ENCODE data around the gene ADORA1. TPM values are rescaled to one million over a fixed set of nuclear protein-coding genes. Genes with fewer than 3 reads are reported as not detected.

ADORA1 gene
- polyA plus RNA-seq, 1 donor: 0.55 TPM

DNA sequence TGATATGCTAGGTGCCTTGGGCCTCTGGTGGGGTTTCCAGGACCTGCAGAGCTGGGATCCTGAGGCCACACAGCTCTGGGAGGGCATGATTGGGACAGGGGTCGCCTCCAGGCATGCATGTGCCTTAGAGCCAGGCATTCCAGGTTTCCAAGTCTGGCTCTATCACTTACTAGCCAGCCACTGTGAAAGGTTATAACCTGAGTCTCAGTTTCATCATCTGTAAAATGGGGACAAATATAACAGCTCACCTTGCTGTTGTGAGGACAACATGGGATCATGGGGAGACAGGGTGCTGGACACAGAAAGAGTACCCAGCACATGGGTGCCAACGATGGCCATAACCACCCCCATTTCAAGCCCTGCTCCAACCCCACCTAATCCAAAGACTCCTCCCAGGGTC, 56.3 kb downstream of the ADORA1 start:
- no peaks in the 10 kb centered on the region for H3K9me3 ChIP-seq (ENCODE audit: control insufficient read depth, low read depth, low read length)
- no peaks in the 10 kb centered on the region for H3K4me1 ChIP-seq (ENCODE audit: control insufficient read depth, insufficient read depth, low read length)
- no peak for DNase-seq
- no peaks in the 10 kb centered on the region for H3K36me3 ChIP-seq (ENCODE audit: control insufficient read depth, insufficient read depth, low read length)
- no peaks in the 10 kb centered on the region for H3K27me3 ChIP-seq (ENCODE audit: control insufficient read depth, insufficient read depth, low read length)
- no peak overlapping the region for H3K4me3 ChIP-seq (ENCODE audit: low read length)
- no CpG with 5 or more reads among the region's 2 CpGs for WGBS (ENCODE audit: insufficient coverage, low lambda C conversion rate)
- H3K27ac ChIP-seq (ENCODE audit: low read length): no peak overlapping the region

GRCh38 chr1:203184467-203184866, 56.9 kb downstream of the ADORA1 start:
- WGBS (ENCODE audit: insufficient coverage, low lambda C conversion rate): no CpG with 5 or more reads among the region's 4 CpGs
- Histone ChIP-seq H3K36me3 (ENCODE audit: control insufficient read depth, insufficient read depth, low read length) (no peaks in the 10 kb centered on the region), H3K4me1 (ENCODE audit: control insufficient read depth, insufficient read depth, low read length) (no peaks in the 10 kb centered on the region), H3K9me3 (ENCODE audit: control insufficient read depth, low read depth, low read length) (no peaks in the 10 kb centered on the region), H3K27ac (ENCODE audit: low read length) (no peak overlapping the region), H3K27me3 (ENCODE audit: control insufficient read depth, insufficient read depth, low read length) (peaks cover under 1% of the 10 kb centered on the region), H3K4me3 (ENCODE audit: low read length) (no peak overlapping the region)
- no peak for DNase-seq

DNA sequence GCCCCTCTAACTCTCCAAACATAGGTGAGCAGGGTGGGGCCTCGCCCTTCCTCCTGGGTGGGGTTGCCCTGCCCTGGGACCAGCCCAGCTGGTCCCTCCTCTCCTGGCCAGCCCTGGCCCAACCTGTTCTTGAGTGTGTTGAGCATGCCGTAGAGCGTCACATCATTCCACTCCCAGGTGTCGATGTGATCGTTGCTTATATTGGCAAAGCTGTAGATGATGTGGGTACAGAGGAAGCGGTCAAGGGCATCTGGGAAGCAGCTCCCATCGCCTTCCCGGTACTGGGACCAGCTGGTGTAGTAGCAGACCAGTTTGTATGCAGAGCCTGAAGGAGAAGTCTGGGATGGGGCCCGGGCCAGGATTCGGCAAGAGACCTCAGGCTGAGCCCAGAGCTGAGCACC, 57.5 kb downstream of the ADORA1 start:
- DNase-seq: no peak
- no peak overlapping the region for H3K27ac ChIP-seq (ENCODE audit: low read length)
- H3K27me3 ChIP-seq (ENCODE audit: control insufficient read depth, insufficient read depth, low read length): peaks cover 6% of the 10 kb centered on the region
- H3K4me3 ChIP-seq (ENCODE audit: low read length): no peak overlapping the region
- WGBS (ENCODE audit: insufficient coverage, low lambda C conversion rate): no CpG with 5 or more reads among the region's 10 CpGs
- H3K36me3 ChIP-seq (ENCODE audit: control insufficient read depth, insufficient read depth, low read length): no peaks in the 10 kb centered on the region
- H3K4me1 ChIP-seq (ENCODE audit: control insufficient read depth, insufficient read depth, low read length): no peaks in the 10 kb centered on the region
- no peaks in the 10 kb centered on the region for H3K9me3 ChIP-seq (ENCODE audit: control insufficient read depth, low read depth, low read length)

DNA sequence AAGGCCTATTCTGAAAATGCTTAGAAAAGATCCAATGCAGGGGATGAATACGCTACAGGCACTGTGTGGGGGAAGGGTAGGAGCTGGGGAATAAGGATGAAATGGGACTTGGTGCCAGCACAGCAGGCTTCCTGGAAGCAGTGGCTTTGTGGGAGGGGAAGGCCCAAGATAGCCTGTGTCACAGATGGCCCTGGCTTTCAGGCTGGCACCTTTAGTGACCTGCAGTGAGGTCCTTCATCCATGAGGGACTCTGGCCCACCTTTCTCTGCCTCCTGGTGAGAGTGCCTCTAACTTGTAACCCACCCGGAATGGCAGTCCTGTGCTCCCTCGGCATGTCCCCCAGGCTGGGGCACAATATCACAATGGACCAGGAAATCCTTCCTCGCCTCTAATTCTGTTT, 58.1 kb downstream of the ADORA1 start:
- Histone ChIP-seq H3K9me3 (ENCODE audit: control insufficient read depth, low read depth, low read length) (no peaks in the 10 kb centered on the region), H3K27ac (ENCODE audit: low read length) (no peak overlapping the region), H3K36me3 (ENCODE audit: control insufficient read depth, insufficient read depth, low read length) (no peaks in the 10 kb centered on the region), H3K4me1 (ENCODE audit: control insufficient read depth, insufficient read depth, low read length) (no peaks in the 10 kb centered on the region), H3K27me3 (ENCODE audit: control insufficient read depth, insufficient read depth, low read length) (peaks cover 6% of the 10 kb centered on the region), H3K4me3 (ENCODE audit: low read length) (no peak overlapping the region)
- no peak for DNase-seq
- WGBS (ENCODE audit: insufficient coverage, low lambda C conversion rate): no CpG with 5 or more reads among the region's 4 CpGs

- H3K9me3 ChIP-seq (ENCODE audit: control insufficient read depth, low read depth, low read length): no peaks in the 10 kb centered on the region
- H3K27me3 ChIP-seq (ENCODE audit: control insufficient read depth, insufficient read depth, low read length): peaks cover 6% of the 10 kb centered on the region
- no peak overlapping the region for H3K27ac ChIP-seq (ENCODE audit: low read length)
- no peak for DNase-seq
- H3K36me3 ChIP-seq (ENCODE audit: control insufficient read depth, insufficient read depth, low read length): no peaks in the 10 kb centered on the region
- H3K4me1 ChIP-seq (ENCODE audit: control insufficient read depth, insufficient read depth, low read length): no peaks in the 10 kb centered on the region
- H3K4me3 ChIP-seq (ENCODE audit: low read length): no peak overlapping the region
- no CpG with 5 or more reads among the region's 5 CpGs for WGBS (ENCODE audit: insufficient coverage, low lambda C conversion rate)
These were observed 58.5 kb downstream of the ADORA1 start for GRCh38 chr1:203186091-203186445.

DNA sequence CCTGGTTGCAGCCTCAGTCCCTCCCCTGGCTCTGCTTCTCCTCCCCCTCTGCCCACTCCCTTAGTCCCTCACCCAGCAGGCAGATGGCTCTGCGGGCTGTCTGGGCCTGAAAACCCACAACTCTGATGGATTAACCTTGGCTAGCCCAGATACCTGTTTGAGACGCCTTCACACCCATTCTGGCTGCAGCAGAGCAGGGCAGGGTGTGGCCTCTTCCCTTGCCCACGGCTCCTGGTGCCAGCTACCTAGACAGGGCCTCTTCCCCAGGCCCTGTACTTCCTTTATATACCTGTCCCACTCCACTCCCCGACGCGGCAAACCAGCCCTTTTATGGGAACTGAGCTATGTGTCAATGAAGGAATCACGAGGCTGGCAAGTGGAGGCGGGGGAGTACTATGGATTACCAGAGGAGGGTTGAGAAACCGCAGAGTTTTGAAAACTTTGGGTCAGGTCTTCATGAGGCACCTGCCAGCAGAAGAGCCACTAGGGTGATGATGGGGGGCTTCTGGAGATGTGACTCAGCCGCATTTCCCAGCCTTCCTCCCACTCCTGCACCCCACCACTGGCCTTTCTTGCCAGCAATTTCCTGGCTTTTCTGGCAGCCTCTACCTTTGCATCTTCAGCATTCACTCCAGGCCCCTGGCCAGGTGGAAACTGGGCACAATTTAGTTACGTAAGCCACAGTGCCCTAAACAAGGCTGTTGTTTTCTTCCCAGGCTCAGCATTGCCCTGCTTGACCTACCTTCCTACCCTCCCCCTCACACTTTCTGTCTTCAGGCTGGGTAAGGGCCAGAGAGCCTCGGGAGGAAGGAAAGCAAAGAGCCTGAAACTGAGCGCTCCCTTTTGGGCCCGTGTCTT, 59.1 kb downstream of the ADORA1 start, which contains the start of gene CHI3L1:
CHI3L1 (minus strand) TSS at position 259 of the 858 bp plus-strand sequence; CDS start at position 178, 81 bp downstream.
- WGBS (ENCODE audit: insufficient coverage, low lambda C conversion rate): no CpG with 5 or more reads among the region's 14 CpGs
- no peak for DNase-seq
- H3K4me3 ChIP-seq (ENCODE audit: low read length): no peak within 1 kb of the TSS

DNA sequence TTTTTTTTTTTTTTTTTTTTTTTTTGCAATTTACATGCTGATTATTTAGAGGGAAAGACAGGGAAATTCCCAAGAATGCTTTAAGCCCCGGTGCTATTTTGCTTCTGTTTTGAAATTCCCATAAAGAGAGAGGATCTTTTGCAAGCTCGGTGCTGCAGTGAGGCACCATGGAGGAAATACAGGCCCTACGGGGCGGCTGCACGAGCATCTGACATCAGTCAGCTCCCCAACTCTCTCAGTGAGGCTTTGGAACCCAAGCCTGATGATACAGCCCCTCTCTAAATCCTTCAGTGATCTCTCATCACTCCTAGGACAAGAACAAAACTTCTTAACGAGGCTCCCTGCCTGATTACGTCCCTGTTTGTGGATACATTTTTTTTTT, 59.8 kb downstream of the ADORA1 start:
- Histone ChIP-seq H3K27ac (ENCODE audit: low read length) (no peak overlapping the region), H3K9me3 (ENCODE audit: control insufficient read depth, low read depth, low read length) (no peaks in the 10 kb centered on the region), H3K36me3 (ENCODE audit: control insufficient read depth, insufficient read depth, low read length) (no peaks in the 10 kb centered on the region), H3K27me3 (ENCODE audit: control insufficient read depth, insufficient read depth, low read length) (peaks cover 6% of the 10 kb centered on the region), H3K4me1 (ENCODE audit: control insufficient read depth, insufficient read depth, low read length) (no peaks in the 10 kb centered on the region), H3K4me3 (ENCODE audit: low read length) (no peak overlapping the region)
- no CpG with 5 or more reads among the region's 7 CpGs for WGBS (ENCODE audit: insufficient coverage, low lambda C conversion rate)
- no peak for DNase-seq

More for the DNA sequence above, 59.1 kb downstream of the ADORA1 start, which contains the start of gene CHI3L1:
- Histone ChIP-seq H3K27me3 (ENCODE audit: control insufficient read depth, insufficient read depth, low read length) (peaks cover 6% of the 10 kb centered on the region), H3K36me3 (ENCODE audit: control insufficient read depth, insufficient read depth, low read length) (no peaks in the 10 kb centered on the region), H3K9me3 (ENCODE audit: control insufficient read depth, low read depth, low read length) (no peaks in the 10 kb centered on the region), H3K27ac (ENCODE audit: low read length) (no peak within 1 kb of the TSS), H3K4me1 (ENCODE audit: control insufficient read depth, insufficient read depth, low read length) (no peaks in the 10 kb centered on the region)

GRCh38 chr1:203187689-203188264, 60.3 kb downstream of the ADORA1 start:
- H3K27ac ChIP-seq (ENCODE audit: low read length): no peak overlapping the region
- DNase-seq: no peak
- H3K4me1 ChIP-seq (ENCODE audit: control insufficient read depth, insufficient read depth, low read length): no peaks in the 10 kb centered on the region
- H3K27me3 ChIP-seq (ENCODE audit: control insufficient read depth, insufficient read depth, low read length): peaks cover 6% of the 10 kb centered on the region
- no peaks in the 10 kb centered on the region for H3K9me3 ChIP-seq (ENCODE audit: control insufficient read depth, low read depth, low read length)
- no peak overlapping the region for H3K4me3 ChIP-seq (ENCODE audit: low read length)
- WGBS (ENCODE audit: insufficient coverage, low lambda C conversion rate): 75% methylated on average over 2 of the region's 3 CpGs
- no peaks in the 10 kb centered on the region for H3K36me3 ChIP-seq (ENCODE audit: control insufficient read depth, insufficient read depth, low read length)

DNA sequence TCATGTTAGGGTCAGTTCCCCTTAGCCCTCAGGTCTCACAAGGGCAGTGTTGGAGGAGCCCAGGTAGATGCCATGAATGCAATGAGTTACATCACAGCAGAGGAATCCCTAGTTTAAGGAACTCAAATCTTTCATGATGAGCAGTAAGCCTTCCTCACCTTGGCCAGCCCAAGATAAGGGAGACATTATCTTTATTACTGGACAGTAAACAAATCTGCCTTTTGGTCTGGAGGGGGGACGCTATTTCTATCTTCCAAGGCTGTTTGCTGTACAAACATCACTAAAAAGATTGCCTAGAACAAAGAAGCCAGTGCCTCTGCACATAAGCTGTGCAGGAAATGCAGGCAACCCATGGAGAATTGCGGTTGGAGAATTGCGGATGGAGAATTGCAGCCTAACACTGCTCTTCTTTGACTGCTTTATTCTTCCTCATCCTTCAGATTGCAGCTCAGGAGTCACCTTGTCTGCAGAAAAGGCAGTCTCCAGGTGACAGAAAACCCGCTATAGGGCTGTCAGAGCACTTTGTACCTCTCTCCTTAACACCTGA, 61.2 kb downstream of the ADORA1 start:
- H3K36me3 ChIP-seq (ENCODE audit: control insufficient read depth, insufficient read depth, low read length): no peaks in the 10 kb centered on the region
- H3K4me1 ChIP-seq (ENCODE audit: control insufficient read depth, insufficient read depth, low read length): no peaks in the 10 kb centered on the region
- H3K4me3 ChIP-seq (ENCODE audit: low read length): no peak overlapping the region
- H3K27me3 ChIP-seq (ENCODE audit: control insufficient read depth, insufficient read depth, low read length): peaks cover 6% of the 10 kb centered on the region
- DNase-seq: no peak
- H3K9me3 ChIP-seq (ENCODE audit: control insufficient read depth, low read depth, low read length): no peaks in the 10 kb centered on the region
- no CpG with 5 or more reads among the region's 4 CpGs for WGBS (ENCODE audit: insufficient coverage, low lambda C conversion rate)
- no peak overlapping the region for H3K27ac ChIP-seq (ENCODE audit: low read length)

GRCh38 chr1:203189951-203190352, 62.4 kb downstream of the ADORA1 start:
- no peaks in the 10 kb centered on the region for H3K36me3 ChIP-seq (ENCODE audit: control insufficient read depth, insufficient read depth, low read length)
- H3K4me1 ChIP-seq (ENCODE audit: control insufficient read depth, insufficient read depth, low read length): no peaks in the 10 kb centered on the region
- no peak overlapping the region for H3K27ac ChIP-seq (ENCODE audit: low read length)
- no CpG with 5 or more reads among the region's 7 CpGs for WGBS (ENCODE audit: insufficient coverage, low lambda C conversion rate)
- DNase-seq: no peak
- no peaks in the 10 kb centered on the region for H3K9me3 ChIP-seq (ENCODE audit: control insufficient read depth, low read depth, low read length)
- no peak overlapping the region for H3K4me3 ChIP-seq (ENCODE audit: low read length)
- peaks cover 6% of the 10 kb centered on the region for H3K27me3 ChIP-seq (ENCODE audit: control insufficient read depth, insufficient read depth, low read length)
